Measurements from ENCODE around the gene FAM135A. TPM values are rescaled to one million over a fixed set of nuclear protein-coding genes. Genes with fewer than 3 reads are reported as not detected.
"Not testable (repeated sequence)": the region's sequence is repeated elsewhere in the genome, so short reads cannot be mapped to it uniquely, and the experiment has no call there.

Gene FAM135A
- total and polyA plus RNA-seq, 4 donors: 2.7 to 15.6 (median 5.8) TPM

DNA sequence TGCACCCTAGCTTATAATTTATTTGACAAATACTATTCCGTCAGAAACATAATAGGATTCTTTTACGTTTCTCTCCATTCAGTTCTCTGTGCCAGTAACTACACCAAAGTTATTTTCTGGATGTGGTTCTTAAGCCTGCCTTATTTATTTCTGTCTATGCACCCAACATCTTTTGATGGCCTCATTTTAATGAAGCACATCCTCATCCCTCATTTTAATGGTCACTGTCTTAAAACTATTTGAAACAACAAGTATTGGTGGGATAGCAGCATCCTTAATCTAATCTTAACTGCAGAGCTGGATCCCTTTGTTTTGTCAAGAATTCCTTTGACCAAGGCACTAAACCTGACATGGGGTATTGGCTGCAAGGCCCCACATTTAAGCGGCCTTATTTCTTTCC lies 11.0 kb downstream of the FAM135A start (continued):
- TF ChIP-seq NR2F2 (IDR thresholded peaks at IDR 0.05): no peak

DNA sequence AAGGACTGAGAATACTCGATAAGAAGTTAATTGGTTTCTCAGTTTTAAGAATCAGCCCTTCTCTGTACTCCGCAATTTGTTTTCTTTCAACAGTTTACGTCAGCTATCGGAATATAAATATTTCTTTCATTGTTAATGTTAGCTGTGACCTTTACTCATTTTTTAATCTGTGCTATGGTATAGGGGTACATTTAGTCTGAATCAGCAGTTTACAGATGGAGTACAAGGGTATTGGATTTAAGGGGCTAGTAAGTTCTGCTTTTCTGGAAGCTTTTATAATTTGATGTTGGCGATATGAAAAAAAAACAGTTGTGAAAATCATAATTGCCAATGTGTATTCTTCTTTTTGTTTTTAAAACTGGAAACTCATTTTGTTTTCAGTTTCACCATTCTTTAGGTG lies 23.0 kb downstream of the FAM135A start:
- no peaks in the 10 kb centered on the region for H3K27me3 ChIP-seq (ENCODE audit: control insufficient read depth in 4 of 4, insufficient read depth in 4 of 4, low read length in 3 of 4)
- no peak overlapping the region for H3K27ac ChIP-seq (ENCODE audit: low read depth in 1 of 2, low read length in 2 of 2)
- no peak overlapping the region for H3K9ac ChIP-seq (ENCODE audit: low read depth in 1 of 2, low read length in 2 of 2)
- no peak for DNase-seq (ENCODE audit: low spot score)
- WGBS: 91% methylated on average over 5 of the region's 5 CpGs
- H3K36me3 ChIP-seq (ENCODE audit: control insufficient read depth in 4 of 4, insufficient read depth in 3 of 4, low read depth in 1 of 4, low read length in 3 of 4): peaks cover 0 to 2% (median under 1%) of the 10 kb centered on the region in 4 donors
- no peaks in the 10 kb centered on the region for H3K9me3 ChIP-seq (ENCODE audit: control insufficient read depth in 4 of 4, low read length in 3 of 4)
- no peaks in the 10 kb centered on the region for H3K4me1 ChIP-seq (ENCODE audit: control insufficient read depth in 4 of 4, insufficient read depth in 4 of 4, low read length in 3 of 4)
- TF ChIP-seq YY1 (IDR thresholded peaks at IDR 0.05): no peak
- no peak overlapping the region for H3K4me3 ChIP-seq (ENCODE audit: low read depth in 1 of 3, low read length in 3 of 3)

GRCh38 chr6:70445001-70445400 lies 31.7 kb downstream of the FAM135A start:
- no peaks in the 10 kb centered on the region for H3K4me1 ChIP-seq (ENCODE audit: control insufficient read depth in 4 of 4, insufficient read depth in 4 of 4, low read length in 3 of 4)
- H3K9me3 ChIP-seq (ENCODE audit: control insufficient read depth in 4 of 4, low read length in 3 of 4): no peaks in the 10 kb centered on the region
- DNase-seq (ENCODE audit: low spot score): no peak
- H3K27ac ChIP-seq (ENCODE audit: low read depth in 1 of 2, low read length in 2 of 2): no peak overlapping the region
- no peak overlapping the region for H3K9ac ChIP-seq (ENCODE audit: low read depth in 1 of 2, low read length in 2 of 2)
- no peaks in the 10 kb centered on the region for H3K36me3 ChIP-seq (ENCODE audit: control insufficient read depth in 4 of 4, insufficient read depth in 3 of 4, low read depth in 1 of 4, low read length in 3 of 4)
- no peak for TF ChIP-seq TAF1 (conservative IDR thresholded peaks at IDR 0.05)
- no peak for TF ChIP-seq SP1 (IDR thresholded peaks at IDR 0.05)
- TF ChIP-seq NR2F2 (IDR thresholded peaks at IDR 0.05): no peak
- TF ChIP-seq ATF3 (IDR thresholded peaks at IDR 0.05): no peak
- TF ChIP-seq, protein P1, sequence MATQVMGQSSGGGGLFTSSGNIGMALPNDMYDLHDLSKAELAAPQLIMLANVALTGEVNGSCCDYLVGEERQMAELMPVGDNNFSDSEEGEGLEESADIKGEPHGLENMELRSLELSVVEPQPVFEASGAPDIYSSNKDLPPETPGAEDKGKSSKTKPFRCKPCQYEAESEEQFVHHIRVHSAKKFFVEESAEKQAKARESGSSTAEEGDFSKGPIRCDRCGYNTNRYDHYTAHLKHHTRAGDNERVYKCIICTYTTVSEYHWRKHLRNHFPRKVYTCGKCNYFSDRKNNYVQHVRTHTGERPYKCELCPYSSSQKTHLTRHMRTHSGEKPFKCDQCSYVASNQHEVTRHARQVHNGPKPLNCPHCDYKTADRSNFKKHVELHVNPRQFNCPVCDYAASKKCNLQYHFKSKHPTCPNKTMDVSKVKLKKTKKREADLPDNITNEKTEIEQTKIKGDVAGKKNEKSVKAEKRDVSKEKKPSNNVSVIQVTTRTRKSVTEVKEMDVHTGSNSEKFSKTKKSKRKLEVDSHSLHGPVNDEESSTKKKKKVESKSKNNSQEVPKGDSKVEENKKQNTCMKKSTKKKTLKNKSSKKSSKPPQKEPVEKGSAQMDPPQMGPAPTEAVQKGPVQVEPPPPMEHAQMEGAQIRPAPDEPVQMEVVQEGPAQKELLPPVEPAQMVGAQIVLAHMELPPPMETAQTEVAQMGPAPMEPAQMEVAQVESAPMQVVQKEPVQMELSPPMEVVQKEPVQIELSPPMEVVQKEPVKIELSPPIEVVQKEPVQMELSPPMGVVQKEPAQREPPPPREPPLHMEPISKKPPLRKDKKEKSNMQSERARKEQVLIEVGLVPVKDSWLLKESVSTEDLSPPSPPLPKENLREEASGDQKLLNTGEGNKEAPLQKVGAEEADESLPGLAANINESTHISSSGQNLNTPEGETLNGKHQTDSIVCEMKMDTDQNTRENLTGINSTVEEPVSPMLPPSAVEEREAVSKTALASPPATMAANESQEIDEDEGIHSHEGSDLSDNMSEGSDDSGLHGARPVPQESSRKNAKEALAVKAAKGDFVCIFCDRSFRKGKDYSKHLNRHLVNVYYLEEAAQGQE (IDR thresholded peaks at IDR 0.05): no peak
- TF ChIP-seq GABPA (IDR thresholded peaks at IDR 0.05 in 1 of 2, conservative IDR thresholded peaks at IDR 0.05 in 1 of 2): no peak
- no peak for TF ChIP-seq EGR1 (IDR thresholded peaks at IDR 0.05; ENCODE audit: low read depth in 2 of 2)
- no peak for TF ChIP-seq FOXA1 (IDR thresholded peaks at IDR 0.05)
- 85% methylated on average over 2 of the region's 2 CpGs for WGBS
- no peak overlapping the region for H3K4me3 ChIP-seq (ENCODE audit: low read depth in 1 of 3, low read length in 3 of 3)
- no peaks in the 10 kb centered on the region for H3K27me3 ChIP-seq (ENCODE audit: control insufficient read depth in 4 of 4, insufficient read depth in 4 of 4, low read length in 3 of 4)

DNA sequence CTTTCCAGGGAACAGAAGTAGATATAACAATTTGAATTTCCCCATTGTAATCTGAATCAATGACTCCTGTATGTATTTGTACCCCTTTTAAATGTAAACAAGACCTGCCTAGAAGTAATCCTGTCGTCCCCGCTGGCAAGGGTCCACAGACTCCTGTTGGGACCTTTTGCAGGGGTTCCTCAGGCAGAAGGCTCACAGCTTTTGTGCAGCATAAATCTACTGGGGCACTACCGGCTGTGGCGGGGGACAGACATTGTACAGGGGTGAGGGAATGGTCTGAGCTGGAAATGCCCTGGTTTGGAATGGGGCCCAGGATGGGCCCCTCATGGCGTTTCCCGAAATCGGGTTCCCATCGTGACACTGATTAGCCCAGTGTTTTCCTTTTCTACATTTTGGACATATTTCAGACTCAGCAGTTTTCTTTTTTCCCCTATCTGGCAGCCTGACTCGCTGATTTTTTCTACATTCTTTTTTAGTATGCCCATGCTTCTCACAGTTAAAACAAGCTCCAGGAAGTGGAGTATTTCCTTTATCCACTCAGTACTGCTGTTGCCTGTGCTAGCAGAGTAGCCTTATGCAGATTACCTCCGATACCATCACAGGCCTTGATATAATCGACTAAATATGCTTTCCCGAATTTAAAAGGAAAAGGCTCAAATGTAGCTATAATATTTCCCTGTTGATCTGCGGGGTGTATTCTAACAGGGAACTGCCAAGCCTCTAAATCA lies 34.2 kb downstream of the FAM135A start:
- H3K4me1 ChIP-seq (ENCODE audit: control insufficient read depth in 4 of 4, insufficient read depth in 4 of 4, low read length in 3 of 4); H3K4me3 ChIP-seq (ENCODE audit: low read depth in 1 of 3, low read length in 3 of 3); H3K9me3 ChIP-seq (ENCODE audit: control insufficient read depth in 4 of 4, low read length in 3 of 4); H3K9ac ChIP-seq (ENCODE audit: low read depth in 1 of 2, low read length in 2 of 2); H3K27me3 ChIP-seq (ENCODE audit: control insufficient read depth in 4 of 4, insufficient read depth in 4 of 4, low read length in 3 of 4); H3K36me3 ChIP-seq (ENCODE audit: control insufficient read depth in 4 of 4, insufficient read depth in 3 of 4, low read depth in 1 of 4, low read length in 3 of 4); DNase-seq (ENCODE audit: low spot score); H3K27ac ChIP-seq (ENCODE audit: low read depth in 1 of 2, low read length in 2 of 2): not testable (repeated sequence)
- 88% methylated on average over 13 of the region's 13 CpGs for WGBS

DNA sequence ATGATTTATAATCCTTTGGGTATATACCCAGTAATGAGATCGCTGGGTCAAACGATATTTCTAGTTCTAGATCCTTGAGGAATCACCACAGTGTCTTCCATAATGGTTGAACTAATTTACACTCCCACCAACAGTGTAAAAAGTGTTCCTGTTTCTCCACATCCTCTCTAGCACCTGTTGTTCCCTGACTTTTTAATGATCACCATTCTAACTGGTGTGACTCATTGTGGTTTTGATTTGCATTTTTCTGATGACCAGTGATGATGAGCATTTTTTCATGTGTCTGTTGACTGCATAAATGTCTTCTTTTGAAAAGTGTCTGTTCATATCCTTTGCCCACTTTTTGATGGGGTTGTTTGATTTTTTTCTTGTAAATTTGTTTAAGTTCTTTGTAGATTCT lies 40.6 kb downstream of the FAM135A start:
- not testable (repeated sequence) for H3K4me1 ChIP-seq (ENCODE audit: control insufficient read depth in 4 of 4, insufficient read depth in 4 of 4, low read length in 3 of 4); DNase-seq (ENCODE audit: low spot score); H3K27me3 ChIP-seq (ENCODE audit: control insufficient read depth in 4 of 4, insufficient read depth in 4 of 4, low read length in 3 of 4); H3K27ac ChIP-seq (ENCODE audit: low read depth in 1 of 2, low read length in 2 of 2); H3K4me3 ChIP-seq (ENCODE audit: low read depth in 1 of 3, low read length in 3 of 3); H3K9ac ChIP-seq (ENCODE audit: low read depth in 1 of 2, low read length in 2 of 2); H3K36me3 ChIP-seq (ENCODE audit: control insufficient read depth in 4 of 4, insufficient read depth in 3 of 4, low read depth in 1 of 4, low read length in 3 of 4); H3K9me3 ChIP-seq (ENCODE audit: control insufficient read depth in 4 of 4, low read length in 3 of 4)
- 97% methylated on average over 2 of the region's 2 CpGs for WGBS

Measured in liver (tissue), 9 donors.